ENCODE measurements around the gene GPC3.

GPC3 gene

GRCh38 chrX:133965321-133965720, 20.1 kb downstream of the GPC3 start:
- DNase-seq, result no peak

DNA sequence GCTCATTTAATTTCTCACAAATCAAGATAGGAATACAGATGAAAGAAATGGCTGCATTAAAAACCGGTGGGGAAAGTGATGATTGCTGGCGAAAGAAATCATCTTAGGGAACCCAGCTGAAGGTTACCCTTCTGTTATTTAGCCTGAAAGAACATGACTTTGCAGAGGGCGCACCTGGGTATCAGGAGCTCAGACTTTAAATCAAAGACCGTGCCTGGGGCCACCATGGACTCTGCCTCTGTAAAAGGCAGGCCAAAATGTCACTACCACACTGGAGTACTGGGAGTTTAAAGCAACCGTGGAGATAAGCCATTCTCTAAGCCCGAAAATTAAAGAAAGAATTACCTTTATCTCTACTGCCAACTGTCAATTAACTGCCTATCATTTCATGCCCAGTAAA, 24.3 kb downstream of the GPC3 start:
- no peak for DNase-seq

DNA sequence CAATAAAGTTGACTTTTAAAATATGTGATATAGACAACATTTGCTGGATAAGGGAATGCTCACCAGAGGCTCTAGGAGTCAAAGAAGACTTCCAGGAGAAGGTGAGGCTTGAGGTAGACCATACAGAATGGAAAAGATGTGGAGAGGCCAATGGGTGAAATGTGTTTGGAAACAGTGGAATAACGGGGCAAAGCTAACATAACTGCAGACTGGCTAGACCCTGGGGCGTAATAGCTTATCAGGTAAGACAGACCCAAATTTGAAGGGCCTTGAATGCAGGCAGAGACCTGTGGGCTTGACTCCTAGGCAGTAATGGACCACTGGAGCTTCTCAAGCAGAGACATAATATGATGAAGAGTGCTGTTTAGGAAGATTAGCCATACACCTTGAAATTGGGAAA, 25.4 kb downstream of the GPC3 start:
- DNase-seq, result no peak

DNA sequence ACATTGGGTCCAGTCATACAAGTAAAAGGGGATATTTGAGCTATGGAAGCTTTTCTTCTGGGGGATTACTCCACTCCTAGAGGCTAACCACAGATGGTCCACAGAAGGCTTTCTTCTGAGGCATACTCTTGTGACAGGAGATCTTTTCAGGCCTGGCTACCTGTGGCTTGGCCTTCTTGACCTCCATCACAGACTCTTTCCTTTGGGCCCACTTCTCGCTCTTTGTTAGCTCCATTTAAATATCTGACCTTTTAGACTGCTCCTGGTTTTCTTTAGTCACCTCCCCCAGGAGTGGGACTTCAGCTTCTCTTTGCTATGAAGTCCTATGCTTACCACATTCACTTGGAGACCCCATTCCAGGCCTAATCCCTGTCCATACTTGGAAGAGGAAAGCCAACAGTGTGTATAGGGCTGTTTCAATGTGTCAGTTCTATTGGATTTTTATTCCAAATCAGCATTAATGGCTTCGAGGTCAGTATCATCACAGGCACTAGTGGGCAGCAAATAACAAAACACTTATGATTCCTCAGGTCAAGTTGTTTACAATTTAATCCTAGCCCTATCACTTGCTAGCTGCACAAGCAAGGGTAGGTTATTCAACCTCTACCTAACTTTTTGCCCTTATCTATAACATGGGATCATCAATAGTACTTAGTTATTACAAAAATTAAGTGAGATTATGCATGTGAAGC, 26.3 kb downstream of the GPC3 start:
- DNase-seq, result no peak

- DNase-seq, result no peak
Measured at GRCh38 chrX:133956570-133957340, 28.6 kb downstream of the GPC3 start.

DNA sequence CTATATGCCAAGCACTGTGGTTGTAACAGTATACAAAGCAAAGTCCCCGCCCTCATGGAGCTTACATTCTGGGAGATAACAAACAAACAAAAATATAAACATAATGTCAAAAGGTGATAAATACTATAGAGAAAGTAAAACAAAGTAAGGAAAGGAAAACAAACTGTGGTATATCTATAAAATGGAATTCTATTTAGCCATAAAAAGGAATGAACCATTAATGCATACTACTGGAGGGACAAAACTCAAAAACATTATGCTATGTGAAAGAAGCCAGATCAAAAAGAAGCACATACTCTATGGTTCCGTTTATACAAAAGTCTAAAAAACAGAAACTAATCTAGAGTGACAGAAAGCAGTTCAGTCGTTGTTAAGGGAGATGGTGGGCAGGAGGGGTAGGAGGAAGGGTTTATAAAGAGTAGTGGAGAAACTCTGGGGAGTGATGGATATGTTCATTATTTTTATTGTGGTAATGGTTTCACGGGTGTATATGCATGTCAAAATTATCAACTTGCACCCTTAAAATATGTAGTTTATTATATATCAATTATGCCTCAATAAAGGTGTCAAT, 31.5 kb downstream of the GPC3 start:
- no peak for DNase-seq

DNA sequence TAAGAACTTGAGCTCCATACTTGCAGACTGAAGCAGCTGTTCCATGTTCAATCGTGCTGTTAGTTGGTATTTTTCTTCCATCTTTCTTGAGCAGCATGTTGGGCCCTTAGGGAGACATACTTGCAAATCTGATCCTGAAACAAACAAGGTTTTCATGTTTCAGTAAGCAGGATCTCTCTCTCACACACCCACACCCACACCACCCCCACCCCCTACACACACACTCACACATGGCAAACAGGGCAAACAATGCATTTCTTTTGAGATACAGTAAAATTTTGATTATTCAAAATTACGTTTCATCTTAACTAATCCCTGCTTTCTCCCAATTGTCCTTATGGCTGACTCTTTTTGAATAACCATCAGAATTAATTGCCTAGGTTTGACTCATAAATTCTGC, 32.3 kb downstream of the GPC3 start:
- no peak for DNase-seq

- no peak for DNase-seq
Measured at GRCh38 chrX:133951098-133951497, 34.3 kb downstream of the GPC3 start.

- DNase-seq, result no peak
Measured at GRCh38 chrX:133950214-133950613, 35.2 kb downstream of the GPC3 start.

DNA sequence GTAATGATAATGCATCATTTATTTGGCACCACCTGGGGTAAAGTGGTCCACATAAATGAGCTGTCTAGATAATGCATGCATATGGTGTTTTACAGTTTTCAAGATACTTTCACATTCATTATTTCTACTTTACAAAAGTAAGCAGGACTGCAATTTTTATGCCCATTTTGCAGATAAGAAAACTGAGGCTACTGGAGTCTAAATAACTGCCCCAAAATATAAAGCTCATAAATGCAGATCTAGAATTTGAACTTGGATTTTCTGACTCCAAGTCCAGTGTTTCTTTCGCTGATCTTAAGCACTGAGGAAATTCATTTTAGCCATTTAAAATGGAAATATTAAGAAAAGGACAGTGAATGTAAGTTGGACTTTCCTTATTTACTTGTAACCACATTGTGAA, 36.5 kb downstream of the GPC3 start:
- DNase-seq, result no peak

- DNase-seq, result no peak
Measured at GRCh38 chrX:133947996-133948395, 37.4 kb downstream of the GPC3 start.

DNA sequence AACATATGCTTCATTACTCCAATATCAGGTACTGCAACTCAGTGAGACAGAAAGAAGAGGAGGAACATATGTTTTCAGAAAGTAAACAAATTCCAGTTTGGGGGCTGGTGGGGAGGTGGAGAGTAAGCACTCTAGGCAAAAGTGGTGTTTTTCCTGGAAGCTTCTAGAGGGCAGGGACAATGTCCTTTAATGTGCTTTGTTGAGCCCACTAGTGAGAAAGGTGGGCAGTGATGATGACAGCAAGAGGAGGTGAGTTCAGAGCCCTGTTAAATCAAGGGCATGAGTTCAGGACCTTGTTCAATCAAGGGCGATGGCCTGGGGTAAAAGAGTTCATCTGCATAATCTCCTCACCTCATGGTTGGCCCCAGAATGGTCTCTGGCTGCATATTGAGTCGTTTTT, 38.4 kb downstream of the GPC3 start:
- DNase-seq, result no peak

- DNase-seq, result no peak
Measured at GRCh38 chrX:133943507-133943906, 41.9 kb downstream of the GPC3 start.

- DNase-seq, result no peak
Measured at GRCh38 chrX:133939655-133940302, 45.6 kb downstream of the GPC3 start.

DNA sequence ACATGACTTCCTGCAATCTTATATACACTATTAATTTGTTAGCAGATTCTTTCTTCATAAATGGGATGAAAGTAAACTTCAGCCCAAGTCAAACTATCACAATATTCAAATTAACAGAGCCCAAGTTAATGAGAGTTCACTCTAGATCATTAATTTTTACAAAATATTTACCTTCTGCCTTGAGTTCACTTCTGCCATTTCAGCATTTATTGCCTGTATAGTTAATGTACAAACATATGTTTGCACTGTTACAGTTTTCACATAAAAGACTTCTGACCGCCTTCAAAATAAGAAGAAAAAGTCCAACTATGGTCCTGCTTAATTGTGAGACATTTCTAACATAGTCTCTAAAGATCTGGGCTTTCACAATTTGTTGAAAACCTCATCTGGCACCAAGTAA, 46.9 kb downstream of the GPC3 start:
- DNase-seq, result no peak

- DNase-seq, result no peak
Measured at GRCh38 chrX:133937022-133937421, 48.4 kb downstream of the GPC3 start.

DNA sequence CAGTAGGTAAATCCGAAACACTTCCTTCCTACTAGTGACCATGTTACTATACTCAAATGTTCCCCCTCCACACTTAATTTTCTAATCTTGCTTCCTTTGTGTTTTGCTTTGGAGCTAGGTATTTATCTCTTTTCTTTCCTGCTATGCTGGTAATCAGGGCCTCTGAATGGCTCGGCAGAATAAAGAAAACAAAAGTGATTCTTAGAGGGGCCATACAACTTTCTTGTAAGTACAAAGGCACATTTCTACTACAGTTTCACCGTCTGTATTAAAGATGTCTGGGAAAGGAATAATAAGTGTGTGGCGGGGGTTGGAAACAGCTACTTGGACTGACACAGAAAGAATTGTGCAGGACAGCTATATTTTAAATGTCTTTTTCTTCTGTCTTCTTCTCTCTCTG, 50.3 kb downstream of the GPC3 start:
- DNase-seq, result no peak

GRCh38 chrX:133933316-133933715, 52.1 kb downstream of the GPC3 start:
- DNase-seq, result no peak

GRCh38 chrX:133929836-133930464, 55.4 kb downstream of the GPC3 start:
- no peak for DNase-seq

GRCh38 chrX:133928365-133928764, 57.0 kb downstream of the GPC3 start:
- DNase-seq, result no peak

DNA sequence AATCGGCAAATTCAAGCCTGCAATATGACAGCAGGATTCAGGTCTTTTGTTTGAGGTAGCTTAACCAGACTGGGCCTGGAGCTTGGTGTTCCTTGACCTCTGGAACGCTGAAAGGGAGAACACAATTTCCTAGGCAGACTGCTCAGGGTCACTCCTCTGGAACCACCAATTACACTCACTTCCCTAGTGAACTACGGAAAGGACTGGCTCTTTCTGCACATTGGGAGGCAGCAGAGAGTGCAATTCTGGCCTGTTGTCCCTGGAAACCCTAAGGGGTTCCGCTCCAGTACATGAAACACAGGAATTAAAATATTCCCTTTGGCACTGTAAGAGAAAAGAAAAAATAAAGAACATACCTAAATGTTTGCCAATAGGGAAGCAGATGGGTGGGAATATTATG, 58.6 kb downstream of the GPC3 start:
- DNase-seq, result no peak

DNA sequence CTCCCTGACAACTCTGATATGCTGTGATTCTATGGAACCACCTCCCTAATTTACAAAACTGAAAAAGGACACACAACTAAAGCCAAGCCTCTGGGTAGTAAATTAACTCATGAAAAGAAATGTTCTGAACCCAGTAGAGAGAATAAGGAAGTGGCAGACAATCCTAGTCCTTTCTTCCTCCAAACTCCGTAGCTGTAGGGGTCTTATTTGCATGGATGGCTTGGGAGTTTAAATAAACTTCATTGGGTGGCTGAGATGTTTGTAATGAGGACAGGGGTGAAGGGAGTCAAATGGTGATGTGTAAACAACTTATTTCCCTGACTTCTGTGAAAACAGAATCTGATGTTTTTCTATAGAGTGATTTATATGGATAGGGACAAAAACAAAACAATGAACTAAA, 59.3 kb downstream of the GPC3 start:
- DNase-seq, result no peak

DNA sequence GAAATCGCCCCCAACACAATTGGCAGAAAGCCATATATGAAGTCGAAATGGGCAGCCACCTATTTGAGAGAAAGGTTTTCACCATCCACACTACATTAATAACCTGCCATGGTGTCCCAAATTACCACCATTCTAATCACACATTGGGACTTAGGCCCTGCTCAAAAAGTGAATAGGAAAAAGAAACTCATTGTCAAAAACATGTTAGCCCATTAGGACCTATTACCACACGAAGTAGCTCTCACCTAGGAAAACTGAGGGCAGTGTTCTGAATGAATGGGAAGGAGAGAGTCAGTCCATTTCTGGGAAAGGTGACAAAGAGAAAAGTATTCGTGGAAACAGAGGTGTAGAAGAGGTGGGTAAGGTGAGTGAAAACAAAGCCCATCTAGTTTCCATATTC, 60.8 kb downstream of the GPC3 start:
- DNase-seq, result no peak
